ENCODE measurements around the gene DEPDC5. TPM values are rescaled to one million over a fixed set of nuclear protein-coding genes. Genes with fewer than 3 reads are reported as not detected.

DEPDC5 gene
- total and polyA plus RNA-seq, 10 of the 15 experiments (the other 5 are each of a cell fraction or from before 2014, with no cell fraction given), result 3.0 to 38.9 (median 22.8) TPM

- TF ChIP-seq GATAD2B (conservative IDR thresholded peaks at IDR 0.05; ENCODE audit: low read depth) (0 out of 2 replicates have a peak, but pooled peaks have one; percentile 28), NFIC (IDR thresholded peaks at IDR 0.05; ENCODE audit: low read depth, low read length) (0 out of 2 replicates have a peak, but pooled peaks have one; percentile 45), SPI1 (IDR thresholded peaks at IDR 0.05; ENCODE audit: borderline replicate concordance, insufficient read depth, low read depth, low read length) (peak; percentile 99), MTA2 (IDR thresholded peaks at IDR 0.05; ENCODE audit: low read depth) (peak; percentile 46; the same call in 1 of the 2 replicates), BACH1 (IDR thresholded peaks at IDR 0.05; ENCODE audit: borderline replicate concordance) (peak; percentile 24; the same call in 1 of the 2 replicates), FOXM1 (IDR thresholded peaks at IDR 0.05; ENCODE audit: low read depth, low read length) (no peak), ZNF687 (IDR thresholded peaks at IDR 0.05) (no peak), PRDM15 (CRISPR knock-in tag; IDR thresholded peaks at IDR 0.05) (no peak), CHD2 (IDR thresholded peaks at IDR 0.05; ENCODE audit: borderline replicate concordance, low read depth, low read length) (0 out of 2 replicates have a peak, but pooled peaks have one; percentile 23), RB1 (IDR thresholded peaks at IDR 0.05; ENCODE audit: borderline replicate concordance) (no peak), IKZF2 (IDR thresholded peaks at IDR 0.05) (peak; percentile 64 to 68; a peak in 3 of 4 replicates), TCF7 (IDR thresholded peaks at IDR 0.05; ENCODE audit: borderline replicate concordance) (0 out of 2 replicates have a peak, but pooled peaks have one; percentile 23), PKNOX1 (IDR thresholded peaks at IDR 0.05) (no peak), NBN (IDR thresholded peaks at IDR 0.05) (peak; percentile 21; the same call in 1 of the 2 replicates), BMI1 (IDR thresholded peaks at IDR 0.05; ENCODE audit: borderline replicate concordance) (no peak), RBBP5 (conservative IDR thresholded peaks at IDR 0.05) (no peak), BHLHE40 (IDR thresholded peaks at IDR 0.05; ENCODE audit: borderline replicate concordance in 1 of 2, low read depth in 2 of 2, low read length in 1 of 2) (peak in 1 of 2 experiments; percentile 17; a peak in 1 of 4 replicates), ZBTB4 (CRISPR knock-in tag; IDR thresholded peaks at IDR 0.05) (no peak)
These were observed 36.4 kb downstream of the DEPDC5 start (continued) for GRCh38 chr22:31790240-31790639.
